A673 (cell line): ENCODE measurements around the gene FGFBP3. TPM values are rescaled to one million over a fixed set of nuclear protein-coding genes. Genes with fewer than 3 reads are reported as not detected.
"Not testable (repeated sequence)": the region's sequence is repeated elsewhere in the genome, so short reads cannot be mapped to it uniquely, and the experiment has no call there.

ENCODE experiments used
- BruUV-seq: library from RNA; stranded (reverse); fragments of 400-500 nt; replicated peaks from 2 replicates; lab custom pipeline; 2021; lab: Mats Ljungman, UMichigan
- CTCF ChIA-PET: fragments of 300-600 bp; sonication (Branson Sonifier 250); formaldehyde crosslinking; loops from one replicate; lab custom pipeline; 2022; ENCODE audit warnings: antibody characterized with exemption; lab: Charles Lee
- POLR2A ChIA-PET: fragments of 300-600 bp; sonication (Branson Sonifier 250); formaldehyde crosslinking; loops from one replicate; lab custom pipeline; 2022; ENCODE audit warnings: antibody characterized with exemption; ENCODE audit not compliant: low non-redundant PET; lab: Charles Lee
- DNase-seq: peaks from one replicate; pipeline ENCODE4 v3.0.0-alpha.2; 2015; ENCODE audit warnings: low spot score
- H3K27ac ChIP-seq: fragments of 200-600 bp; sonication (generic); 2 replicates; pipeline ENCODE4 v1.5.1; 2016; ENCODE audit warnings: mixed run types, low read depth, mild to moderate bottlenecking, mixed read lengths, antibody characterized with exemption, low read length; ENCODE audit not compliant: poor library complexity, severe bottlenecking
- H3K27me3 ChIP-seq: fragments of 200-600 bp; sonication (generic); replicated peaks from 2 replicates; pipeline ENCODE4 v1.6.1; 2017; ENCODE audit warnings: mixed run types, low read depth, mild to moderate bottlenecking, mixed read lengths, antibody characterized with exemption, low read length; ENCODE audit not compliant: insufficient read depth, poor library complexity
- H3K36me3 ChIP-seq: fragments of 200-600 bp; sonication (generic); 2 replicates; pipeline ENCODE4 v1.6.1; 2016; ENCODE audit warnings: mixed run types, mild to moderate bottlenecking, mixed read lengths, antibody characterized with exemption, low read length; ENCODE audit not compliant: insufficient read depth, poor library complexity, severe bottlenecking
- H3K4me1 ChIP-seq: fragments of 200-600 bp; sonication (generic); 2 replicates; pipeline ENCODE4 v1.6.1; 2017; ENCODE audit warnings: mixed run types, mild to moderate bottlenecking, mixed read lengths, antibody characterized with exemption, low read length; ENCODE audit not compliant: insufficient read depth, poor library complexity, severe bottlenecking
- H3K4me3 ChIP-seq: fragments of 200-600 bp; sonication (generic); 2 replicates; pipeline ENCODE4 v1.5.1; 2016; ENCODE audit warnings: low read depth, mixed run types, mild to moderate bottlenecking, mixed read lengths, low read length; ENCODE audit not compliant: poor library complexity, severe bottlenecking
- H3K9me3 ChIP-seq: fragments of 200-600 bp; sonication (generic); 2 replicates; pipeline ENCODE4 v1.6.1; 2016; ENCODE audit warnings: mixed run types, low read depth, mild to moderate bottlenecking, mixed read lengths, antibody characterized with exemption, low read length; ENCODE audit not compliant: poor library complexity, severe bottlenecking
- EZH2 ChIP-seq: fragments of 200-600 bp; sonication (generic); IDR thresholded peaks from 2 replicates; pipeline ENCODE4 v1.6.1; 2017; ENCODE audit warnings: borderline replicate concordance, low read depth, mild to moderate bottlenecking, mixed read lengths, antibody characterized with exemption, low read length; ENCODE audit not compliant: poor library complexity, severe bottlenecking
- intact Hi-C: fragments of 100-400 bp; cut with micrococcal nuclease; formaldehyde crosslinking; loops from one replicate; pipeline ENCODE4 v1.10.0; 2022; ENCODE audit not compliant: unreplicated experiment
- total RNA-seq: library from RNA; stranded (reverse); gene quantifications from 2 replicates; pipeline ENCODE4 v1.2.3, GENCODE V29; 2021
- TF ChIP-seq, protein P1 (sequence below): fragments of 300-800, 200-600 bp; sonication (generic); conservative IDR thresholded peaks from 2 replicates; pipeline ENCODE4 v1.5.1; 2017; ENCODE audit warnings: low read depth, mild to moderate bottlenecking, antibody characterized with exemption, low read length, moderate library complexity, mixed read lengths

FGFBP3 gene
- total RNA-seq, 1 experiment from 2014 or later, result 5.7 TPM

DNA sequence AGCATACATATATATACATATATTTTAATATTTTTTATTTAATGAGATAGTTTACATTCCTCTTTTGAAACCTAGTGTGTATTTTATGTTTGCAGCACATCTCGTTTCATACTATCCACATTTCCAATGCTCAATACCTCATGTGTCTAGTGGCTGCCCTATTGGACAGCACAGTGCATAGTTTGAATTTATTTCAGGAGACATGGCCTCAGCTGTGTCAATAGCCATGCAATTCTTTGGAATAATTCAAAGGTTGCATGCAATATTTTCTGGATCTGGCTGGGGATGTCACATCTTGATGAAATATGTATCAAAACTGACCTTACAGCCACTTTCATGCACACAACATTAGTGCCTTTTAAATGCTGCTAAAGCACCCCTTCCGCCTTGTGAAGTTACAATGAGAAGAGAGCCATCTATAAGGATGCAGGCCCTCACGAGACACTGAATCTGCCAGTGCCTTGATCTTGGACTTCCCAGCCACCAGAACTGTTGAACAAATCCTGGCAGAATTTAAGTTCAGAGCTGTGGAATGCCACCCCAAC is 13.0 kb downstream of the FGFBP3 start:
- Histone ChIP-seq H3K27me3 (no peaks in the 10 kb centered on the region), H3K27ac (no peak overlapping the region), H3K36me3 (no peaks in the 10 kb centered on the region), H3K9me3 (no peaks in the 10 kb centered on the region), H3K4me1 (no peaks in the 10 kb centered on the region), H3K4me3 (no peak overlapping the region)
- CTCF ChIA-PET, result no interaction called here
- POLR2A ChIA-PET, result no interaction called here
- TF ChIP-seq EZH2, result no peak
- TF ChIP-seq, protein P1, sequence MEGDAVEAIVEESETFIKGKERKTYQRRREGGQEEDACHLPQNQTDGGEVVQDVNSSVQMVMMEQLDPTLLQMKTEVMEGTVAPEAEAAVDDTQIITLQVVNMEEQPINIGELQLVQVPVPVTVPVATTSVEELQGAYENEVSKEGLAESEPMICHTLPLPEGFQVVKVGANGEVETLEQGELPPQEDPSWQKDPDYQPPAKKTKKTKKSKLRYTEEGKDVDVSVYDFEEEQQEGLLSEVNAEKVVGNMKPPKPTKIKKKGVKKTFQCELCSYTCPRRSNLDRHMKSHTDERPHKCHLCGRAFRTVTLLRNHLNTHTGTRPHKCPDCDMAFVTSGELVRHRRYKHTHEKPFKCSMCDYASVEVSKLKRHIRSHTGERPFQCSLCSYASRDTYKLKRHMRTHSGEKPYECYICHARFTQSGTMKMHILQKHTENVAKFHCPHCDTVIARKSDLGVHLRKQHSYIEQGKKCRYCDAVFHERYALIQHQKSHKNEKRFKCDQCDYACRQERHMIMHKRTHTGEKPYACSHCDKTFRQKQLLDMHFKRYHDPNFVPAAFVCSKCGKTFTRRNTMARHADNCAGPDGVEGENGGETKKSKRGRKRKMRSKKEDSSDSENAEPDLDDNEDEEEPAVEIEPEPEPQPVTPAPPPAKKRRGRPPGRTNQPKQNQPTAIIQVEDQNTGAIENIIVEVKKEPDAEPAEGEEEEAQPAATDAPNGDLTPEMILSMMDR, result no peak
- DNase-seq, result no peak
- intact Hi-C loops, result no loop called here
- no TSS peak for BruUV-seq

DNA sequence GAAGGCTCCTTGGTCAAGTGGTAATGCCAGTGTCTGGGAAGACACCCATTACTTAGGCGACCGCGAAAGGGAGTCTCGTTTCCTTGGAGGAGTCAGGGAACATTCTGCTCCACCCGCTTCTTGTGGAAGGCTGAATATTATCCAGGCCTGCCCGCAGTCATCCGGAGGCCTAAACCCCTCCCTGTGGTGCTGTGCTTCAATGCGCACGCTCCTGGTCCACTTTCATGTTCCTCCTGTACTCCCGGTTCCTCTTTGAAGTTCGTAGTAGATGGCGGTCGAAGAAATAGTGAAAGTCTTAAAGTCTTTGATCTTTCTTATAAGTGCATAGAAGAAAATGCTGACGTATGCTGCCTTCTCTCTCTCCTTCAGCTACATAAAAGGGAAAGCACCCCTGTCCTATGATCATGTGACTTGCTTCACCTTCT is 15.0 kb downstream of the FGFBP3 start:
- BruUV-seq, CTCF ChIA-PET, POLR2A ChIA-PET, H3K9me3 ChIP-seq, H3K4me1 ChIP-seq, H3K27me3 ChIP-seq, H3K27ac ChIP-seq, intact Hi-C loops, H3K4me3 ChIP-seq, H3K36me3 ChIP-seq, DNase-seq: not testable (repeated sequence)

DNA sequence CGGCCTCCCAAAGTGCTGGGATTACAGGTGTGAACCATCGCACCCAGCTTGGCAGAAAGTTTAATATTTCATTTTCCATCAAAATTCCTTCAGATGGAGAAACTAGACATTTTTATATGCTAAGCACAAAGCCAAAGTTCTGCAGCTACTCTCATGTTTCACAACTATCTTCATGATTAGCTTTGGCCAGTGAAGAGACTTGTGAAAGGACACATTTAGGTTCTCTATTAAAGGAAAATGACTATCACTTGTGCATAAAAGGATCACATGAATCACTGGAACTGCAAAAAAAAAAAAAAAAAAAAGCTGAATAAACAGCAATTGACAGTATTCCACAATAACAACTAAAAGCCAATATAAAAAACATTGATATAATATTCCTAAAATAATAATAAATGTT is 16.2 kb downstream of the FGFBP3 start:
- H3K4me1 ChIP-seq, result no peaks in the 10 kb centered on the region
- CTCF ChIA-PET, result interaction anchor here (0.7 kb wide), 1 partner anchor 260 kb away, joined by 5 read pairs; no protein-coding TSS in a partner anchor
- H3K27me3 ChIP-seq, result no peaks in the 10 kb centered on the region
- DNase-seq, result no peak
- TF ChIP-seq, protein P1, result no peak
- TF ChIP-seq EZH2, result no peak
- H3K9me3 ChIP-seq, result no peaks in the 10 kb centered on the region
- H3K27ac ChIP-seq, result no peak overlapping the region
- intact Hi-C loops, result no loop called here
- no peak overlapping the region for H3K4me3 ChIP-seq
- POLR2A ChIA-PET, result no interaction called here
- BruUV-seq, result no TSS peak
- no peaks in the 10 kb centered on the region for H3K36me3 ChIP-seq
